ENCODE results near the gene EPN1.

EPN1 gene

GRCh38 chr19:55699221-55699620 lies 24.2 kb downstream of the EPN1 start:
- Histone ChIP-seq H3K9me3 (no peaks in the 10 kb centered on the region), H3K4me3 (ENCODE audit: low read depth in 1 of 2, low read length in 1 of 2) (no peak overlapping the region), H3K27me3 (no peaks in the 10 kb centered on the region), H3K36me3 (peaks cover 72% of the 10 kb centered on the region), H3K27ac (no peak overlapping the region), H3K4me1 (ENCODE audit: control insufficient read depth in 1 of 2, insufficient read depth in 1 of 2, low read depth in 1 of 2, low read length in 1 of 2) (no peaks in the 10 kb centered on the region)
- no peak for TF ChIP-seq CTCF (IDR thresholded peaks at IDR 0.05)

- Histone ChIP-seq H3K27ac (no peak overlapping the region), H3K9me3 (no peaks in the 10 kb centered on the region), H3K27me3 (no peaks in the 10 kb centered on the region), H3K36me3 (peaks cover 63% of the 10 kb centered on the region), H3K4me3 (ENCODE audit: low read depth in 1 of 2, low read length in 1 of 2) (no peak overlapping the region), H3K4me1 (ENCODE audit: control insufficient read depth in 1 of 2, insufficient read depth in 1 of 2, low read depth in 1 of 2, low read length in 1 of 2) (no peaks in the 10 kb centered on the region)
- TF ChIP-seq CTCF (IDR thresholded peaks at IDR 0.05): no peak
These were observed 25.8 kb downstream of the EPN1 start for GRCh38 chr19:55700813-55701212.

- no peak for TF ChIP-seq CTCF (IDR thresholded peaks at IDR 0.05)
- H3K4me3 ChIP-seq (ENCODE audit: low read depth in 1 of 2, low read length in 1 of 2): no peak overlapping the region
- H3K4me1 ChIP-seq (ENCODE audit: control insufficient read depth in 1 of 2, insufficient read depth in 1 of 2, low read depth in 1 of 2, low read length in 1 of 2): no peaks in the 10 kb centered on the region
- no peaks in the 10 kb centered on the region for H3K27me3 ChIP-seq
- H3K9me3 ChIP-seq: no peaks in the 10 kb centered on the region
- peaks cover 50% of the 10 kb centered on the region for H3K36me3 ChIP-seq
- H3K27ac ChIP-seq: no peak overlapping the region
These were observed 27.2 kb downstream of the EPN1 start for GRCh38 chr19:55702131-55702627.

GRCh38 chr19:55703790-55704215 lies 28.8 kb downstream of the EPN1 start:
- peak; percentile 32 for TF ChIP-seq CTCF (IDR thresholded peaks at IDR 0.05)
- Histone ChIP-seq H3K4me1 (ENCODE audit: control insufficient read depth in 1 of 2, insufficient read depth in 1 of 2, low read depth in 1 of 2, low read length in 1 of 2) (no peaks in the 10 kb centered on the region), H3K27ac (no peak overlapping the region), H3K36me3 (peaks cover 33% of the 10 kb centered on the region), H3K9me3 (no peaks in the 10 kb centered on the region), H3K27me3 (peaks cover 5% of the 10 kb centered on the region), H3K4me3 (ENCODE audit: low read depth in 1 of 2, low read length in 1 of 2) (no peak overlapping the region)

- H3K4me1 ChIP-seq (ENCODE audit: control insufficient read depth in 1 of 2, insufficient read depth in 1 of 2, low read depth in 1 of 2, low read length in 1 of 2): no peaks in the 10 kb centered on the region
- peaks cover 25% of the 10 kb centered on the region for H3K36me3 ChIP-seq
- H3K27ac ChIP-seq: no peak overlapping the region
- no peak overlapping the region for H3K4me3 ChIP-seq (ENCODE audit: low read depth in 1 of 2, low read length in 1 of 2)
- H3K9me3 ChIP-seq: no peaks in the 10 kb centered on the region
- H3K27me3 ChIP-seq: peaks cover 12% of the 10 kb centered on the region
- no peak for TF ChIP-seq CTCF (IDR thresholded peaks at IDR 0.05)
These were observed 29.6 kb downstream of the EPN1 start for GRCh38 chr19:55704494-55705245.

Data from neutrophil (primary cell).